Measurements from ENCODE around the gene FAM120B.
"Not testable (repeated sequence)": the region's sequence is repeated elsewhere in the genome, so short reads cannot be mapped to it uniquely, and the experiment has no call there.

Gene FAM120B

GRCh38 chr6:170372380-170373325 is 66.1 kb downstream of the FAM120B start:
- FAIRE-seq (no peak), DNase-seq (ENCODE audit: insufficient read length, low spot score) (no peak)
- no peak for TF ChIP-seq POLR2A (IDR thresholded peaks at IDR 0.05; ENCODE audit: low read depth, low read length)

- DNase-seq (ENCODE audit: insufficient read length, low spot score) (no peak), FAIRE-seq (no peak)
- TF ChIP-seq POLR2A (IDR thresholded peaks at IDR 0.05; ENCODE audit: low read depth, low read length) = no peak
These were observed 68.2 kb downstream of the FAM120B start for GRCh38 chr6:170374571-170375444.

- DNase-seq (ENCODE audit: insufficient read length, low spot score) = no peak
- no peak for TF ChIP-seq POLR2A (IDR thresholded peaks at IDR 0.05; ENCODE audit: low read depth, low read length)
- no peak for FAIRE-seq
These were observed 69.1 kb downstream of the FAM120B start for GRCh38 chr6:170375661-170376060.

GRCh38 chr6:170376386-170377043 is 70.0 kb downstream of the FAM120B start:
- TF ChIP-seq POLR2A (IDR thresholded peaks at IDR 0.05; ENCODE audit: low read depth, low read length) = no peak
- no peak for FAIRE-seq
- DNase-seq (ENCODE audit: insufficient read length, low spot score) = no peak

GRCh38 chr6:170378502-170378901 is 71.9 kb downstream of the FAM120B start:
- no peak for TF ChIP-seq POLR2A (IDR thresholded peaks at IDR 0.05; ENCODE audit: low read depth, low read length)
- DNase-seq (ENCODE audit: insufficient read length, low spot score) (no peak), FAIRE-seq (no peak)

GRCh38 chr6:170381562-170381961 is 75.0 kb downstream of the FAM120B start:
- no peak for TF ChIP-seq POLR2A (IDR thresholded peaks at IDR 0.05; ENCODE audit: low read depth, low read length)
- DNase-seq (ENCODE audit: insufficient read length, low spot score) (no peak), FAIRE-seq (no peak)

GRCh38 chr6:170383466-170384035 is 77.0 kb downstream of the FAM120B start:
- no peak for TF ChIP-seq POLR2A (IDR thresholded peaks at IDR 0.05; ENCODE audit: low read depth, low read length)
- FAIRE-seq (no peak), DNase-seq (ENCODE audit: insufficient read length, low spot score) (no peak)

GRCh38 chr6:170385506-170385905 is 78.9 kb downstream of the FAM120B start:
- FAIRE-seq (no peak), DNase-seq (ENCODE audit: insufficient read length, low spot score) (no peak)
- no peak for TF ChIP-seq POLR2A (IDR thresholded peaks at IDR 0.05; ENCODE audit: low read depth, low read length)

GRCh38 chr6:170388113-170388512 is 81.6 kb downstream of the FAM120B start:
- DNase-seq (ENCODE audit: insufficient read length, low spot score) (no peak), FAIRE-seq (no peak)
- TF ChIP-seq POLR2A (IDR thresholded peaks at IDR 0.05; ENCODE audit: low read depth, low read length) = no peak

GRCh38 chr6:170393033-170393432 is 86.5 kb downstream of the FAM120B start:
- no peak for TF ChIP-seq POLR2A (IDR thresholded peaks at IDR 0.05; ENCODE audit: low read depth, low read length)
- no peak for FAIRE-seq
- DNase-seq (ENCODE audit: insufficient read length, low spot score) = no peak

GRCh38 chr6:170393807-170394399 is 87.3 kb downstream of the FAM120B start:
- DNase-seq (ENCODE audit: insufficient read length, low spot score) = no peak
- TF ChIP-seq POLR2A (IDR thresholded peaks at IDR 0.05; ENCODE audit: low read depth, low read length) = no peak

GRCh38 chr6:170394980-170395379 is 88.4 kb downstream of the FAM120B start:
- FAIRE-seq = no peak
- TF ChIP-seq POLR2A (IDR thresholded peaks at IDR 0.05; ENCODE audit: low read depth, low read length) = no peak
- DNase-seq (ENCODE audit: insufficient read length, low spot score) = no peak

More at GRCh38 chr6:170393807-170394399, 87.3 kb downstream of the FAM120B start:
- FAIRE-seq = no peak

- FAIRE-seq; DNase-seq (ENCODE audit: insufficient read length, low spot score): not testable (repeated sequence)
These were observed 92.3 kb downstream of the FAM120B start for GRCh38 chr6:170398743-170399369.

GRCh38 chr6:170399955-170400558 is 93.5 kb downstream of the FAM120B start:
- peak; percentile 60 for FAIRE-seq
- DNase-seq (ENCODE audit: insufficient read length, low spot score) = not testable (repeated sequence)
